NB4 (cell line): Measurements from ENCODE around the gene CUL5.

Experiments used
- DNase-seq: peaks from one replicate; pipeline ENCODE4 v3.0.0; 2010; ENCODE audit warnings: low read depth
- H3K4me3 ChIP-seq: one replicate; pipeline ENCODE4 v1.5.1; 2011; ENCODE audit warnings: mild to moderate bottlenecking, low read depth, low read length, moderate library complexity
- CTCF ChIP-seq: IDR thresholded peaks from one replicate; pipeline ENCODE4 v1.5.1; 2012; ENCODE audit warnings: low read depth, low read length
- MAX ChIP-seq: IDR thresholded peaks from 2 replicates; pipeline ENCODE4 v1.6.1; 2011; ENCODE audit warnings: low read depth, low read length
- MYC ChIP-seq: IDR thresholded peaks from 2 replicates; pipeline ENCODE4 v1.6.1; 2011; ENCODE audit warnings: low read depth, low read length
- POLR2A ChIP-seq: IDR thresholded peaks from 2 replicates; pipeline ENCODE4 v1.6.1; 2011; ENCODE audit warnings: mild to moderate bottlenecking; ENCODE audit not compliant: insufficient read length; ENCODE audit errors: extremely low read depth

The CUL5 gene

GRCh38 chr11:108048269-108048668, 39.6 kb downstream of the CUL5 start:
- no peak overlapping the region for H3K4me3 ChIP-seq
- TF ChIP-seq MYC (no peak), POLR2A (no peak), CTCF (no peak), MAX (no peak)
- DNase-seq: no peak

GRCh38 chr11:108062336-108062735, 53.6 kb downstream of the CUL5 start:
- H3K4me3 ChIP-seq: no peak overlapping the region
- no peak for TF ChIP-seq CTCF
- TF ChIP-seq MAX: no peak
- TF ChIP-seq POLR2A: no peak
- no peak for TF ChIP-seq MYC
- no peak for DNase-seq

GRCh38 chr11:108063410-108063809, 54.7 kb downstream of the CUL5 start:
- no peak for DNase-seq
- no peak overlapping the region for H3K4me3 ChIP-seq
- no peak for TF ChIP-seq MAX
- TF ChIP-seq CTCF: no peak
- no peak for TF ChIP-seq POLR2A
- TF ChIP-seq MYC: no peak

- TF ChIP-seq POLR2A (no peak), MAX (no peak), MYC (no peak), CTCF (no peak)
- DNase-seq: no peak
- no peak overlapping the region for H3K4me3 ChIP-seq
Measured at GRCh38 chr11:108069947-108070346, 61.2 kb downstream of the CUL5 start.

GRCh38 chr11:108084811-108085210, 76.1 kb downstream of the CUL5 start:
- DNase-seq: no peak
- no peak overlapping the region for H3K4me3 ChIP-seq
- no peak for TF ChIP-seq MYC

GRCh38 chr11:108085672-108086071, 77.0 kb downstream of the CUL5 start:
- no peak overlapping the region for H3K4me3 ChIP-seq
- DNase-seq: no peak
- TF ChIP-seq POLR2A: no peak
- no peak for TF ChIP-seq CTCF
- TF ChIP-seq MYC: no peak
- no peak for TF ChIP-seq MAX

- H3K4me3 ChIP-seq: no peak overlapping the region
- TF ChIP-seq CTCF: no peak
- TF ChIP-seq MYC: no peak
- no peak for TF ChIP-seq POLR2A
- TF ChIP-seq MAX: no peak
- DNase-seq: no peak
Measured at GRCh38 chr11:108092134-108092533, 83.4 kb downstream of the CUL5 start.
